HCT116 (cell line): ENCODE data around the gene SUGCT. TPM values are rescaled to one million over a fixed set of nuclear protein-coding genes. Genes with fewer than 3 reads are reported as not detected.

Experiments
- ATAC-seq: fragments of 200-7000 bp; cut with Tn5 transposase; 2 replicates; pipeline ENCODE4 v1.9.1; 2020; ENCODE audit warnings: mild to moderate bottlenecking, moderate library complexity
- BruUV-seq: library from RNA; stranded (reverse); fragments of 400-500 nt; replicated peaks from 2 replicates; lab custom pipeline; 2021; lab: Mats Ljungman, UMichigan
- CTCF ChIA-PET: fragments of 300-600 bp; sonication (Branson Sonifier 250); formaldehyde crosslinking; loops from one replicate; lab custom pipeline; 2021; ENCODE audit warnings: antibody characterized with exemption; lab: Charles Lee
- POLR2A ChIA-PET: fragments of 300-600, 350-600 bp; sonication (Branson Sonifier 250); formaldehyde crosslinking; loops from one replicate; lab custom pipeline; 2021; ENCODE audit warnings: antibody characterized with exemption; lab: Charles Lee
- RAD21 ChIA-PET, 2 experiments: fragments of 300-600 bp; sonication (Branson Sonifier 250); formaldehyde crosslinking; loops; one replicate each; lab custom pipeline; 2023; ENCODE audit warnings: low total read pairs in 2 of 2; ENCODE audit not compliant: uncharacterized antibody in 2 of 2, unreplicated experiment in 2 of 2, low non-redundant PET in 1 of 2; lab: Charles Lee
- DNase-seq: peaks from one replicate; pipeline ENCODE4 v3.0.0-alpha.2; 2010; ENCODE audit warnings: low read depth, low spot score
- H2AFZ ChIP-seq: fragments of 200-600 bp; shearing (Covaris generic), sonication (generic); 2 replicates; pipeline ENCODE4 v1.6.1; 2017; ENCODE audit warnings: low read depth, mixed run types, mixed read lengths, antibody characterized with exemption, low read length; ENCODE audit not compliant: poor library complexity, severe bottlenecking
- H3K27ac ChIP-seq: 2 replicates; pipeline ENCODE4 v1.5.1; 2012; ENCODE audit warnings: low read depth, low read length
- H3K27me3 ChIP-seq: fragments of 200-600 bp; sonication (generic); 2 replicates; pipeline ENCODE4 v1.6.1; 2016; ENCODE audit warnings: mixed run types, low read length, mixed read lengths; ENCODE audit not compliant: insufficient read depth
- H3K36me3 ChIP-seq, 2 experiments: fragments of 200-500 bp in 1 of 2; fragments of 200-600 bp in 1 of 2; sonication (Bioruptor generic) in 1 of 2; sonication (generic) in 1 of 2; 2 replicates each; pipeline versions ENCODE4 v1.5.1 to v1.6.1; 2014 to 2016; ENCODE audit warnings: low read length in 2 of 2, inconsistent platforms in 1 of 2, mixed read lengths in 1 of 2, mixed run types in 1 of 2; ENCODE audit not compliant: insufficient read depth in 2 of 2, control insufficient read depth in 1 of 2
- H3K4me1 ChIP-seq, 2 experiments: fragments of 200-600 bp in 1 of 2; sonication (generic) in 1 of 2; 2 replicates each; pipeline versions ENCODE4 v1.5.1 to v1.6.1; 2012 to 2017; ENCODE audit warnings: low read length in 2 of 2, inconsistent platforms in 1 of 2, mild to moderate bottlenecking in 1 of 2, mixed read lengths in 1 of 2, mixed run types in 1 of 2, moderate library complexity in 1 of 2; ENCODE audit not compliant: insufficient read depth in 2 of 2, control insufficient read depth in 1 of 2
- H3K4me2 ChIP-seq: fragments of 200-600 bp; sonication (generic); 2 replicates; pipeline ENCODE4 v1.6.1; 2017; ENCODE audit warnings: mixed run types, low read length, mixed read lengths
- H3K4me3 ChIP-seq, 2 experiments: fragments of 200-600 bp in 1 of 2; sonication (generic) in 1 of 2; replicated peaks in 1 of 2; 2 replicates each; pipeline ENCODE4 v1.5.1; 2011 to 2016; ENCODE audit warnings: low read length in 2 of 2, control low read depth in 1 of 2, low read depth in 1 of 2, mild to moderate bottlenecking in 1 of 2, mixed read lengths in 1 of 2, mixed run types in 1 of 2
- H3K79me2 ChIP-seq: fragments of 200-600 bp; sonication (generic); 2 replicates; pipeline ENCODE4 v1.6.1; 2017; ENCODE audit warnings: mild to moderate bottlenecking, mixed run types, low read length, moderate library complexity, mixed read lengths; ENCODE audit not compliant: insufficient read depth
- H3K9ac ChIP-seq: fragments of 200-600 bp; sonication (generic); 2 replicates; pipeline ENCODE4 v1.6.1; 2016; ENCODE audit warnings: low read length, mixed read lengths
- H3K9me2 ChIP-seq: fragments of 200-600 bp; sonication (generic), shearing (Covaris generic); 2 replicates; pipeline ENCODE4 v1.6.1; 2017; ENCODE audit warnings: mixed run types, mild to moderate bottlenecking, moderate library complexity; ENCODE audit not compliant: insufficient read depth
- H3K9me3 ChIP-seq, 2 experiments: fragments of 200-500 bp in 1 of 2; fragments of 200-600 bp in 1 of 2; sonication (Bioruptor generic) in 1 of 2; sonication (generic) in 1 of 2; 2 replicates each; pipeline ENCODE4 v1.6.1; 2014 to 2017; ENCODE audit warnings: low read length in 2 of 2, mixed read lengths in 2 of 2, inconsistent platforms in 1 of 2, low read depth in 1 of 2, mild to moderate bottlenecking in 1 of 2, mixed run types in 1 of 2, moderate library complexity in 1 of 2; ENCODE audit not compliant: control insufficient read depth in 1 of 2, insufficient read depth in 1 of 2
- H4K20me1 ChIP-seq: fragments of 200-600 bp; sonication (generic), shearing (Covaris generic); 2 replicates; pipeline ENCODE4 v1.6.1; 2017; ENCODE audit warnings: mixed run types, mild to moderate bottlenecking, moderate library complexity; ENCODE audit not compliant: insufficient read depth
- ELF1 ChIP-seq: IDR thresholded peaks from 2 replicates; pipeline ENCODE4 v1.6.1; 2012; ENCODE audit warnings: low read depth, borderline replicate concordance
- EZH2phosphoT487 ChIP-seq: fragments of 200-600 bp; IDR thresholded peaks from 2 replicates; pipeline ENCODE4 v1.6.1; 2018; ENCODE audit warnings: antibody characterized with exemption, borderline replicate concordance
- FOSL1 ChIP-seq: IDR thresholded peaks from 2 replicates; pipeline ENCODE4 v1.6.1; 2012; ENCODE audit warnings: low read depth
- SIN3A ChIP-seq: IDR thresholded peaks from 2 replicates; pipeline ENCODE4 v1.6.1; 2012; ENCODE audit warnings: low read depth
- SP1 ChIP-seq: IDR thresholded peaks from 2 replicates; pipeline ENCODE4 v1.6.1; 2012; ENCODE audit warnings: low read depth
- SRF ChIP-seq: IDR thresholded peaks from 2 replicates; pipeline ENCODE4 v1.6.1; 2012; ENCODE audit warnings: low read depth
- YY1 ChIP-seq: IDR thresholded peaks from 2 replicates; pipeline ENCODE4 v1.6.1; 2011; ENCODE audit warnings: low read length, low read depth, moderate library complexity, mild to moderate bottlenecking; ENCODE audit not compliant: insufficient replicate concordance; ENCODE audit errors: extremely low read depth
- ZFX ChIP-seq: fragments of 450-650 bp; IDR thresholded peaks from 2 replicates; pipeline ENCODE4 v1.6.1; 2017
- ZNF274 ChIP-seq: fragments of 200-500 bp; sonication (Bioruptor generic); IDR thresholded peaks from 2 replicates; pipeline ENCODE4 v1.6.1; 2014; ENCODE audit warnings: mild to moderate bottlenecking, low read depth, low read length, inconsistent platforms
- intact Hi-C: fragments of 100-400 bp; cut with micrococcal nuclease; formaldehyde crosslinking; loops from 2 replicates; pipeline ENCODE4 v1.10.0; 2022
- total RNA-seq: library from RNA; stranded (reverse); gene quantifications from one replicate; pipeline ENCODE4 v1.2.1, GENCODE V29; 2021; ENCODE audit not compliant: unreplicated experiment
- TF ChIP-seq, protein P1 (sequence below): IDR thresholded peaks from 2 replicates; pipeline ENCODE4 v1.6.1; 2011; ENCODE audit warnings: mild to moderate bottlenecking, low read length, moderate library complexity; ENCODE audit not compliant: insufficient replicate concordance; ENCODE audit errors: extremely low read depth
- TF ChIP-seq, protein P2 (sequence below): IDR thresholded peaks from 2 replicates; pipeline ENCODE4 v1.6.1; 2012
- TF ChIP-seq, protein P3 (sequence below), 3 experiments: fragments of 200-600 bp in 1 of 3; sonication (generic) in 1 of 3; IDR thresholded peaks in 2 of 3; conservative IDR thresholded peaks in 1 of 3; 2 replicates each; pipeline ENCODE4 v1.5.1; 2012 to 2017; ENCODE audit warnings: low read depth in 2 of 3, low read length in 2 of 3, antibody characterized with exemption in 1 of 3, borderline replicate concordance in 1 of 3, control low read depth in 1 of 3, mild to moderate bottlenecking in 1 of 3, mixed read lengths in 1 of 3, mixed run types in 1 of 3, moderate library complexity in 1 of 3; ENCODE audit not compliant: insufficient read depth in 1 of 3

Gene SUGCT
- total RNA-seq, 1 experiment from 2014 or later: 4.4 TPM

DNA sequence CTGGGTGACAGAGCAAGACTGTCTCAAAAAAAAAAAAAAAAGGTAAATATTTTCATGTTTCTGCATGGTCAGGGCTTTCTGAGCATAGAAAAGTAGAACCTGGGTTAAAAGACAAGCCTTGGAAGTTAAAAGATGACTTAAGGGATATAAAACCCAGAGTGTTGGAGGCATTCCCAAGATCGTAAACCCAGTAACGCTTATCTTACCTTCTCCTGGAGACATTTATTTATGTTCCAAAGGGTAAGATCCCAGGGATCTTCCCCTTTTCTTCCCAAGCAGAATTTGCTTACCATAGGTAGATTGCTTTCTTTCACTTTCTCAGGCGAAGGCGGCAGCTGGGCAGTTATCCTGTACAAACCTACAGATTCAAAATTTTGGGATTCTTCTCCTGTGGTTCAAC, 22.2 kb downstream of the SUGCT start:
- H3K9me2 ChIP-seq: no peaks in the 10 kb centered on the region
- RAD21 ChIA-PET: no interaction called here
- DNase-seq: no peak
- POLR2A ChIA-PET: no interaction called here
- TF ChIP-seq, protein P1, sequence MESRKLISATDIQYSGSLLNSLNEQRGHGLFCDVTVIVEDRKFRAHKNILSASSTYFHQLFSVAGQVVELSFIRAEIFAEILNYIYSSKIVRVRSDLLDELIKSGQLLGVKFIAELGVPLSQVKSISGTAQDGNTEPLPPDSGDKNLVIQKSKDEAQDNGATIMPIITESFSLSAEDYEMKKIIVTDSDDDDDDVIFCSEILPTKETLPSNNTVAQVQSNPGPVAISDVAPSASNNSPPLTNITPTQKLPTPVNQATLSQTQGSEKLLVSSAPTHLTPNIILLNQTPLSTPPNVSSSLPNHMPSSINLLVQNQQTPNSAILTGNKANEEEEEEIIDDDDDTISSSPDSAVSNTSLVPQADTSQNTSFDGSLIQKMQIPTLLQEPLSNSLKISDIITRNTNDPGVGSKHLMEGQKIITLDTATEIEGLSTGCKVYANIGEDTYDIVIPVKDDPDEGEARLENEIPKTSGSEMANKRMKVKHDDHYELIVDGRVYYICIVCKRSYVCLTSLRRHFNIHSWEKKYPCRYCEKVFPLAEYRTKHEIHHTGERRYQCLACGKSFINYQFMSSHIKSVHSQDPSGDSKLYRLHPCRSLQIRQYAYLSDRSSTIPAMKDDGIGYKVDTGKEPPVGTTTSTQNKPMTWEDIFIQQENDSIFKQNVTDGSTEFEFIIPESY: no peak
- TF ChIP-seq SRF (no peak), EZH2phosphoT487 (no peak), FOSL1 (no peak), YY1 (no peak)
- TF ChIP-seq, protein P2, sequence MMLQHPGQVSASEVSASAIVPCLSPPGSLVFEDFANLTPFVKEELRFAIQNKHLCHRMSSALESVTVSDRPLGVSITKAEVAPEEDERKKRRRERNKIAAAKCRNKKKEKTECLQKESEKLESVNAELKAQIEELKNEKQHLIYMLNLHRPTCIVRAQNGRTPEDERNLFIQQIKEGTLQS: no peak
- no peaks in the 10 kb centered on the region for H3K4me1 ChIP-seq
- intact Hi-C loops: no loop called here
- ATAC-seq: no peak
- no peaks in the 10 kb centered on the region for H3K27me3 ChIP-seq
- no TSS peak for BruUV-seq
- H3K79me2 ChIP-seq: no peaks in the 10 kb centered on the region
- no peak overlapping the region for H3K4me2 ChIP-seq
- no peak overlapping the region for H3K9ac ChIP-seq
- H3K9me3 ChIP-seq: no peaks in the 10 kb centered on the region
- H4K20me1 ChIP-seq: no peaks in the 10 kb centered on the region
- no peaks in the 10 kb centered on the region for H3K36me3 ChIP-seq
- CTCF ChIA-PET: no interaction called here
- no peak overlapping the region for H3K4me3 ChIP-seq
- no peak overlapping the region for H2AFZ ChIP-seq
- no peak overlapping the region for H3K27ac ChIP-seq

DNA sequence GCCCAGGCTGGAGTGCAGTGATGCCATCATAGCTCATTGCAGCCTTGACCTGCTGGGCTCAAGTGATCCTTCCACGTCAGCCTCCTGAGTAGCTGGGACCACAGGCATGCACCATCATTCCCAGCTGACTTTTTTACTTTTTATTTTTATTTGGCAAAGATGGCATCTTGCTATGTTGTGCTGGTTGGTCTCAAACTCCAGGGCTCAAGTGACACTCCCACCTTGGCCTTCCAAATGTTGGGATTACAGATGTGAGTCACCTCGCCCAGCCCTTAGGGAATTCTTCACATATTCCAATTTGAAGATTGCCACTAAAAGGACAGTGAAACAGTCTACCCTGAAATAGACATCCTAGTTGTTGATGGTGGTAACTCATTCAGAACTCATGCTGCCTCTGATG, 27.7 kb downstream of the SUGCT start:
- no peak overlapping the region for H2AFZ ChIP-seq
- no peaks in the 10 kb centered on the region for H3K36me3 ChIP-seq
- POLR2A ChIA-PET: no interaction called here
- no peak overlapping the region for H3K4me3 ChIP-seq
- ATAC-seq (no peak), DNase-seq (no peak)
- no peaks in the 10 kb centered on the region for H3K9me2 ChIP-seq
- TF ChIP-seq ZNF274 (no peak), SRF (no peak), FOSL1 (no peak), ZFX (no peak), SP1 (no peak), EZH2phosphoT487 (no peak), SIN3A (no peak), YY1 (no peak), ELF1 (no peak)
- TF ChIP-seq, protein P3, sequence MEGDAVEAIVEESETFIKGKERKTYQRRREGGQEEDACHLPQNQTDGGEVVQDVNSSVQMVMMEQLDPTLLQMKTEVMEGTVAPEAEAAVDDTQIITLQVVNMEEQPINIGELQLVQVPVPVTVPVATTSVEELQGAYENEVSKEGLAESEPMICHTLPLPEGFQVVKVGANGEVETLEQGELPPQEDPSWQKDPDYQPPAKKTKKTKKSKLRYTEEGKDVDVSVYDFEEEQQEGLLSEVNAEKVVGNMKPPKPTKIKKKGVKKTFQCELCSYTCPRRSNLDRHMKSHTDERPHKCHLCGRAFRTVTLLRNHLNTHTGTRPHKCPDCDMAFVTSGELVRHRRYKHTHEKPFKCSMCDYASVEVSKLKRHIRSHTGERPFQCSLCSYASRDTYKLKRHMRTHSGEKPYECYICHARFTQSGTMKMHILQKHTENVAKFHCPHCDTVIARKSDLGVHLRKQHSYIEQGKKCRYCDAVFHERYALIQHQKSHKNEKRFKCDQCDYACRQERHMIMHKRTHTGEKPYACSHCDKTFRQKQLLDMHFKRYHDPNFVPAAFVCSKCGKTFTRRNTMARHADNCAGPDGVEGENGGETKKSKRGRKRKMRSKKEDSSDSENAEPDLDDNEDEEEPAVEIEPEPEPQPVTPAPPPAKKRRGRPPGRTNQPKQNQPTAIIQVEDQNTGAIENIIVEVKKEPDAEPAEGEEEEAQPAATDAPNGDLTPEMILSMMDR (IDR thresholded peaks at IDR 0.05 in 2 of 3, conservative IDR thresholded peaks at IDR 0.05 in 1 of 3; ENCODE audit: borderline replicate concordance in 1 of 3, insufficient read depth in 1 of 3, low read depth in 2 of 3, low read length in 2 of 3): no peak
- no peaks in the 10 kb centered on the region for H3K9me3 ChIP-seq
- H4K20me1 ChIP-seq: no peaks in the 10 kb centered on the region
- intact Hi-C loops: no loop called here
- BruUV-seq: no TSS peak
- no peaks in the 10 kb centered on the region for H3K27me3 ChIP-seq
- H3K79me2 ChIP-seq: no peaks in the 10 kb centered on the region
- no peak overlapping the region for H3K4me2 ChIP-seq
- no peak overlapping the region for H3K9ac ChIP-seq
- H3K4me1 ChIP-seq: 0 out of 4 replicates have a peak, but pooled peaks cover 0 to 5% of the 10 kb centered on the region in 2 experiments
- RAD21 ChIA-PET: no interaction called here
- H3K27ac ChIP-seq: no peak overlapping the region
- CTCF ChIA-PET: no interaction called here
